HFFc6 (cell line): ENCODE measurements around the gene GOSR2. TPM values are rescaled to one million over a fixed set of nuclear protein-coding genes. Genes with fewer than 3 reads are reported as not detected.

Source experiments
- DNase-seq: peaks from one replicate; pipeline ENCODE4 v3.0.0-alpha.2; 2018
- H3K27ac Mint-ChIP-seq: 2 replicates; pipeline ENCODE4 v1.8.0; 2020; ENCODE audit warnings: mild to moderate bottlenecking, mixed read lengths
- H3K27me3 Mint-ChIP-seq: 2 replicates; pipeline ENCODE4 v1.8.0; 2021; ENCODE audit warnings: mild to moderate bottlenecking, moderate library complexity, mixed read lengths; ENCODE audit not compliant: insufficient read depth
- H3K36me3 Mint-ChIP-seq: 2 replicates; pipeline ENCODE4 v1.8.0; 2021; ENCODE audit warnings: low read depth, mixed read lengths
- H3K4me1 Mint-ChIP-seq: 2 replicates; pipeline ENCODE4 v1.8.0; 2020; ENCODE audit warnings: low read depth, mixed read lengths
- H3K4me3 Mint-ChIP-seq: 2 replicates; pipeline ENCODE4 v1.8.0; 2020; ENCODE audit warnings: mild to moderate bottlenecking, moderate library complexity, mixed read lengths
- H3K9me3 Mint-ChIP-seq: 2 replicates; pipeline ENCODE4 v1.8.0; 2020; ENCODE audit warnings: mild to moderate bottlenecking, mixed read lengths
- CTCF ChIP-seq: fragments of 200-600 bp; sonication (generic); IDR thresholded peaks from 2 replicates; pipeline ENCODE4 v1.5.0; 2021; ENCODE audit warnings: antibody characterized with exemption, mild to moderate bottlenecking
- total RNA-seq, 6 experiments: library from RNA; stranded (reverse); fragmentation: NEBNext Ultra II Directional; extraction: Animal tissue kit (Norgen Biotek cat#: 25700); gene quantifications; 2 replicates in 1 of 6; 3 replicates in 5 of 6; pipeline ENCODE4 v1.2.3, GENCODE V29; 2021

GOSR2 gene
- total RNA-seq, 6 experiments from 2014 or later: 63.6 to 75.9 (median 66.3) TPM

DNA sequence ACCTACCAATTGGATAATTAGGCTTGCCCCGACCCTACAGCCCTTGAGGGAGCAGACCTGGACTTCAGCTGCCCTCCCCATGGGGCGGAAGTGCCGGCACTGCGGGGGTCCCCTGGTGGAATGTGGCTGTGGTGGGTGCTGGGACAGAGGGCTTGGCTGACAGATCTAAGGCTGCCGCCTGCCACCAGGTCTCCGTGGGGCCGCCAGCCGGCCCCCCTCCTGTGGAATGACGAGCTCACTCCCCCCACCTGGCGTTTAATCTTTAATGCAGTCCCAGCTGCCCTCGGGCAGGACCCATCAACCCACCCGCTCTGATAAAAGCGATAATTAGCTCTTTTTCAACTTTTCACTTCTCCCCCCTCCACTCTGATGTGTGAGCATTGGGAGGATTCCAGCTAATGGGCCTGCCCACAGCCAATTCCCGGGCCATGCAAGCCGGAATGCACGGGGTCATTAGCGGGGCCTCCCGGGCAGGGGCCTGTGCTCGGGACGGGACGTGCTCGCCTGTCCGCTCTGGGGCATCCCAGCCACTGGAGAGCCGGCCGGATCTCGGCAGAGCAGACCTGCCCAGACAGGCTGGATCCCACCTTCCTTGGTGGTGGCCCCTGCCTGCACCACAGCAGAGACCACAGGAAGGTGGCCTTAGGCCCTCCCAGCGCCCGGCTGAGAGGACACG is 28.3 kb upstream of the GOSR2 start:
- H3K36me3 Mint-ChIP-seq: no peaks in the 10 kb centered on the region
- H3K4me1 Mint-ChIP-seq: no peaks in the 10 kb centered on the region
- H3K27ac Mint-ChIP-seq: no peak overlapping the region
- peaks cover 7% of the 10 kb centered on the region; the same call in 1 of the 2 replicates for H3K9me3 Mint-ChIP-seq
- peaks cover 64% of the 10 kb centered on the region for H3K27me3 Mint-ChIP-seq
- no peak overlapping the region for H3K4me3 Mint-ChIP-seq
- TF ChIP-seq CTCF: no peak
- DNase-seq: no peak

DNA sequence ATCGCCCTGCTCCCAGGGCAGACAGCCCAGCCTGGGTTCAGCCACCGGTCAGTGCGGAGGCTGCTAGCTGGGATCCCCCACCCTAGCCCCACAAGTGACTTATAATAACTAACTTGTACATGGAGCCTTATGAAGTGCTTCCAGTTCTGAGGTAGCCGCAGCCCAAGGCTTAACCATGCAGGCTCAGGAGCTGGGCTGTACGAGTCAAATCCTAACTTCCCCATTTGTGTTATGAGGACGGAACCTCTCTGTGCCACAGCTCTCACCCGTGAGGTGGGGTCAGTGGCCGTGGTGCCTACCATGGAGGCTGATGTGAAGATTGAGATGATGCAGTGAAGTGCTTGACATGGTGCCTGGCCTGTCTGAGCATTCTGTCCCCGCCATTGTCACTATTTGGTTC is 27.8 kb upstream of the GOSR2 start:
- Mint-ChIP-seq H3K27me3 (peaks cover 59% of the 10 kb centered on the region), H3K27ac (no peak overlapping the region), H3K4me1 (no peaks in the 10 kb centered on the region), H3K4me3 (no peak overlapping the region), H3K36me3 (no peaks in the 10 kb centered on the region), H3K9me3 (peaks cover 7% of the 10 kb centered on the region; the same call in 1 of the 2 replicates)
- no peak for TF ChIP-seq CTCF
- DNase-seq: no peak

GRCh38 chr17:46896991-46897390 is 26.0 kb upstream of the GOSR2 start:
- H3K4me3 Mint-ChIP-seq: no peak overlapping the region
- no peaks in the 10 kb centered on the region for H3K36me3 Mint-ChIP-seq
- H3K9me3 Mint-ChIP-seq: peaks cover 7% of the 10 kb centered on the region; the same call in 1 of the 2 replicates
- H3K27ac Mint-ChIP-seq: no peak overlapping the region
- no peaks in the 10 kb centered on the region for H3K4me1 Mint-ChIP-seq
- peaks cover 50% of the 10 kb centered on the region for H3K27me3 Mint-ChIP-seq
- TF ChIP-seq CTCF: no peak
- no peak for DNase-seq

DNA sequence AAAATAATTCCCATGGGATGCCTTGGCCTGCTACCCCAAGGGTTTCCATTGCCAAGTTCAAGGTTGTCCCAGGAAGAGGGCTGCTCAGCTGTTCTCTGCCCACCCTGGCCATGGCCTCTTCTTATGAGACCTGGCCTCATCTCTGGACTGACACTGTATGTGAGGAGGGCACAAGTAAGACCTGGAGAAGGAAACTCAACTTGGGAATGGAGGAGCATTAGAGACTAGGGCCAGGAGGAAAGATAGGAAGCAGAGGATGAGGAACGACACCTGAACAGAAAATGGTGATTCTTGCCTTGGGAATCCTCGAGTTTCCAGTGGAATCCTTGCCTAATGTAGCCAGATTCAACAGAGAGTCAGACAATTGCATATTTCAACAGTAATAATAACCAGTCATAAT is 24.6 kb upstream of the GOSR2 start:
- H3K27ac Mint-ChIP-seq: no peak overlapping the region
- no peak for DNase-seq
- peaks cover 7% of the 10 kb centered on the region; the same call in 1 of the 2 replicates for H3K9me3 Mint-ChIP-seq
- H3K27me3 Mint-ChIP-seq: peaks cover 41% of the 10 kb centered on the region
- H3K4me3 Mint-ChIP-seq: no peak overlapping the region
- no peaks in the 10 kb centered on the region for H3K36me3 Mint-ChIP-seq
- H3K4me1 Mint-ChIP-seq: no peaks in the 10 kb centered on the region
- no peak for TF ChIP-seq CTCF

GRCh38 chr17:46898860-46899259 is 24.1 kb upstream of the GOSR2 start:
- Mint-ChIP-seq H3K27ac (no peak overlapping the region), H3K27me3 (peaks cover 38% of the 10 kb centered on the region), H3K36me3 (no peaks in the 10 kb centered on the region), H3K4me1 (no peaks in the 10 kb centered on the region), H3K4me3 (no peak overlapping the region), H3K9me3 (peaks cover 7% of the 10 kb centered on the region; the same call in 1 of the 2 replicates)
- no peak for TF ChIP-seq CTCF
- DNase-seq: no peak
